Stomach smooth muscle (tissue), 2 donors: ENCODE measurements around the gene PCSK9.
"Not testable (repeated sequence)": the region's sequence is repeated elsewhere in the genome, so short reads cannot be mapped to it uniquely, and the experiment has no call there.

Experiments used
- H3K27ac ChIP-seq: one replicate; pipeline ENCODE4 v1.7.0; 2013; ENCODE audit warnings: mild to moderate bottlenecking, low read length, inconsistent platforms
- H3K27me3 ChIP-seq, 2 donors: one replicate each; pipeline ENCODE4 v1.7.0; 2013; ENCODE audit warnings: low read length in 2 of 2; ENCODE audit not compliant: insufficient read depth in 2 of 2, control insufficient read depth in 1 of 2
- H3K36me3 ChIP-seq, 2 donors: one replicate each; pipeline ENCODE4 v1.7.0; 2013; ENCODE audit warnings: low read length in 2 of 2; ENCODE audit not compliant: control insufficient read depth in 2 of 2, insufficient read depth in 2 of 2
- H3K4me1 ChIP-seq: one replicate; pipeline ENCODE4 v1.7.0; 2013; ENCODE audit warnings: low read length; ENCODE audit not compliant: control insufficient read depth, insufficient read depth
- H3K4me3 ChIP-seq, 2 donors: one replicate each; pipeline ENCODE4 v1.7.0; 2013; ENCODE audit warnings: low read length in 2 of 2
- H3K9ac ChIP-seq, 2 donors: one replicate each; pipeline ENCODE4 v1.7.0; 2013; ENCODE audit warnings: low read length in 2 of 2, mild to moderate bottlenecking in 1 of 2
- H3K9me3 ChIP-seq, 2 donors: one replicate each; pipeline ENCODE4 v1.7.0; 2013; ENCODE audit warnings: low read length in 2 of 2; ENCODE audit not compliant: control insufficient read depth in 2 of 2
- donor health status: healthy.
- donor health status: Pancreatic carcinoma.

The PCSK9 gene

GRCh38 chr1:55109005-55109404, 69.7 kb downstream of the PCSK9 start:
- peaks cover 40 to 42% of the 10 kb centered on the region in 2 donors for H3K36me3 ChIP-seq
- H3K9me3 ChIP-seq, H3K27ac ChIP-seq, H3K4me1 ChIP-seq, H3K27me3 ChIP-seq, H3K9ac ChIP-seq, H3K4me3 ChIP-seq: not testable (repeated sequence)
